Skin epidermis (tissue), 12 donors: ENCODE results near the gene PAPOLA.
"Not testable (repeated sequence)": the region's sequence is repeated elsewhere in the genome, so short reads cannot be mapped to it uniquely, and the experiment has no call there.

Source experiments
- H3K27ac ChIP-seq, 21 experiments: fragments of 200-600 bp; sonication (generic) in 11 of 21; one replicate each; pipeline ENCODE4 v1.5.0; 2020; ENCODE audit warnings: mild to moderate bottlenecking in 3 of 21, inconsistent platforms in 2 of 21, moderate library complexity in 2 of 21
- H3K4me3 ChIP-seq, 7 experiments: fragments of 200-600 bp; sonication (generic) in 2 of 7; one replicate each; pipeline ENCODE4 v1.5.0; 2020; ENCODE audit warnings: inconsistent platforms in 2 of 7, mild to moderate bottlenecking in 2 of 7, moderate library complexity in 1 of 7

The PAPOLA gene

DNA sequence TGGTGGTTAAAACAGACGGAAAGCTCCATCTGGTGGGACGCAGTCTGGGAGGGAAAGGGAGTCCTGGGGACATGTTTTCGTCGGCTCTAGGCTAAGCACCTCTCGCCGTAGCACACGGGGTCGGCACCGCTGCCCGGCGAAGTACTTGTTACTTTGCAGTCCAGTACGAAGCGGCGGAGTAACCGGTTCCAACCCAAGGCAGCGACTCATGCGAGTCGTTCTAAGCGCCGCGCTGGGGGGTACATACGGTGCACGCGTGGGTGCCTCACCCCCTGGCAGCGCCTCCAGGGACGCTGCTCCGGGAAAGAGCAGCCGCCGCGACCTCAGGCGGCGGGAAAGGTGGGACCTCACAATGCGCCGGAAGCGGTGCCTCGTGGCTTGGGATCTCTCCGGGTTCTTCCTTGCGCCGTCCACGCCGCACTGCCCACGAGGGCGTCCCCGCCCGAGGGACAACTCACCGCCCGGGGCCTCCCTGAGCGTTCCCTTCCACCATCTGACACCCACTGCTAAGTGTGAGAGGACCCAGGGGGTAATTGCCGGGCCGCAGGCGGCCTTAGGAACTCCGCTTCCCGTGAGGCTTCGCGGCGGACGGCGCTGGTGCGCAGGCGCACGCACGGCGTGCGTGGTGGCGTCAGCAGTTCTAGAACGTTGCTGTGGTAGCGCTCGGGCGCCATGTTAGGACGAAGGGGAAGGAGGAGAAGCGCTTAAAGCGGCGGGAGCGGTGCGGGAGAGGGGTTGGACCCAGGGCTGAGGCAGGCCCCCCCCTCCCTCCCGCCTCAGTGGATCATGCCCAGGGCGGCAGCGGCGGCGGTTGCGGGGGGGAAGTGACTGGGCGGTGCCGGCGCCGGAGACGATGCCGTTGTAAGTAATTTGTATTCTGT lies at the start of gene PAPOLA:
Gene PAPOLA, plus strand, starts transcription at position 643 of the 881 bp plus-strand sequence. Its CDS starts 211 bp downstream, at position 854.
- Histone ChIP-seq H3K27ac (peak within 1 kb of the TSS; percentile 89 to 100 (median 98)), H3K4me3 (peak within 1 kb of the TSS; percentile 65 to 96 (median 88))

DNA sequence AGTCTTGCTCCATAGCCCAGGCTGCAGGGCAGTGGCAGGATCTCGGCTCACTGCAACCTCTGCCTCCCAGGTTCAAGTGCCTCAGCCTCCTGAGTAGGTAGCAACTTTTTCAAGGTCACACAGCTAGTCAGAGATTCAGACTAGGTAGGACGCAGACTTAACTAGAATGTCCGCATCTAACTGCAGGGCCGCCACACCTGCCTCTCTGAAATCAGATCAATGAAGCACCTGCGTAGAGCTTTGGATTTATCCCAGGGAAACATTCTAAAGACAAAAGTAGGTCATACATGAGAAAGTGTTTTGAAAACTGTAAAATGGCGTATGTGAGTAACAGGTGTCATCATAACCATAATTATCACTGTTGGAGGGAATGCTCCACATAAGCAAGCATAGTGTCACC lies 49.5 kb upstream of the PAPOLA start:
- Histone ChIP-seq H3K27ac (no peak overlapping the region), H3K4me3 (no peak overlapping the region)

DNA sequence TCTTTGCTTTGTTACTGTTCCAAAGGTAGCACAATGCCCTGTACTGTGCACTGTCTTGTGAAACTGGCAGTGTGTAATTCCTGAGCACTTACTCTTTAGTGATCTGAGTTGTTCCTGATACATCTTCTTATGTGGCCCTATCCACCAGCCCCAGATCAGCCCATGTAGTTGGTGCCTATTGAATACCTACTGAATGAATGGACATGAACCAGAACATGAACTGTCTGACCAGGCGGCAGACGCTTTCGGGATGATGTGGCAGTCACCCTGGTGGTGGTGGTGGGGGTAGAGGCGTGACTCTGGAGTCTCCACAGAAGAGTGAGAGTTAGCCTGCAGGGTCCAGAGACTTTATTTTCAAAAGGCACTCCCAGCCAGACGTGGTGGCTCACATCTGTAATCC lies 46.6 kb upstream of the PAPOLA start:
- Histone ChIP-seq H3K4me3 (no peak overlapping the region), H3K27ac (no peak overlapping the region)

DNA sequence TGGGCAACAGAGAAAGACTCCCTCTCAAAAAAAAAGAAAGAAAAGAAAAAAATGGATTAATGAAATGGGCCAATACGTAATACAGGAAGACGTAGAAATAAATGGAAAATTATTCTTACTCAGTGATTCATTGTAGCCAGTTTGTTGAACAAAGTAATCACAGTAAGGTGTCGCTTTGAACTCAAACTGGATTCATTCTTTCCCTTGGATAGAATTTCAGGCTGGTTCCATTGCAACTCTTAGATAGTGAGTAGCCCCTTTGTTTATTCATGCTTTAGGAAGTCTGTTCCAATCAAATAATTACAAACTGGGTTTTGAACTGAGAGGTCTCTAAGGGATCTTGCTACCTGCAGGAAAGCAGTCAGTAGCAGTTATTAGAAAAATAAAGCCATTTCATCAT lies 42.3 kb upstream of the PAPOLA start:
- H3K27ac ChIP-seq, result no peak overlapping the region
- no peak overlapping the region for H3K4me3 ChIP-seq

DNA sequence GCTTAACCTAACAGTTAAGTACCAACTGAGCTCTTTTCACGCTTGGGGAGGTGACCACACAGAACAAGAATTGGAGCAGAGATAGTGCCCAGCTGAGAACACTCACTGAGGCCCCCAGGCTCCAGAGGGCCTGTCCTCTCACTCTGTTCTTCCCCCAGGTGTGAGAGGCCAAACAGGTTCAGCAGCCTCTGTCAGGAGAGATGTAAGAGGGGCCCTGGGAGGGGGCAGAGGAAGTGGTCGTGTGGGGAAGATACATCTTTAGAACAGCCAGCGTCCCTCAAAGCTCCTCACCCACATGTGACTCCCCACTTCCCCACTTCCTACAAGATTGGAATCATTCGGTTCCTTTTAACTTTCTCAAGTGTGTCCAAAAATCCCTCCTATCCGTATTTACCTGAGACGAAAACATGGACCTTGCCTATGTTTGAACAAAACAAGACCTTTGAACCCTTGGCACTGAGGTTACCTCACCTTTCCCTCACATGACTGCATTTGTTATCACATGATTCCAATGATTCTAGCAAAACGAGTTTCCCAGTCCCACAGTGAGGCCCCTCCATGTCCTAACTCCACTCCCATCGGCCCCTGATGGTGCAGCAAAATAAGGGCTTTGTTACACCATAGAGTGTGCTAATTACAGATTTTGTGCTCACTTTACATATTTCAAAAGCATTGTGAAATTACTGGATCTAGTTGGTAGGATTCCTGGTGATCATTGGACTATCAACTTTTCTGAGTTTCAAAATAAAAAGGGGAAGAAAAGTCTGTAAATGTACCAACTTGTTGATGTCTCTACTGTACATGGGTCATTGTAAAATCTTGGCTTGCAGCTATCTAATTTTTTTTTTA lies 40.0 kb upstream of the PAPOLA start:
- H3K4me3 ChIP-seq, result no peak overlapping the region
- no peak overlapping the region for H3K27ac ChIP-seq

DNA sequence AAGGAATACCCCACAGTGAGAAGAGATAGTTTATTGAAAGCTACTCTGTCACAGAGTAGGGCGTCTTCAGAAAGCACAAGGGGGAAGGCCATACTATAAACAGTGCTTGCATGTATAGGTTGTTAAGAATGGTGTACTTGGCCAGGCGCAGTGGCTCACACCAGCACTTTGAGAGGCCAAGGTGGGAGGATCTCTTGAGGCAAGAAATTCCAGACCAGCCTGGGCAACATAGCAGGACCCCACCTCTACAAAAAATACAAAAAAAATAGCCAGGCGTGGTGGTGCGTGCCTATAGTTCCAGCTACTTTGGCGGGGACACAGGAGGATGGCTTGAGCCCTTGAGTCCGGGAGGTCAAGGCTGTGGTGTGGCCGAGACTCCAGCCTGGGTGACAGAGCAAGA lies 38.0 kb upstream of the PAPOLA start:
- Histone ChIP-seq H3K4me3 (no peak overlapping the region), H3K27ac (no peak overlapping the region)

DNA sequence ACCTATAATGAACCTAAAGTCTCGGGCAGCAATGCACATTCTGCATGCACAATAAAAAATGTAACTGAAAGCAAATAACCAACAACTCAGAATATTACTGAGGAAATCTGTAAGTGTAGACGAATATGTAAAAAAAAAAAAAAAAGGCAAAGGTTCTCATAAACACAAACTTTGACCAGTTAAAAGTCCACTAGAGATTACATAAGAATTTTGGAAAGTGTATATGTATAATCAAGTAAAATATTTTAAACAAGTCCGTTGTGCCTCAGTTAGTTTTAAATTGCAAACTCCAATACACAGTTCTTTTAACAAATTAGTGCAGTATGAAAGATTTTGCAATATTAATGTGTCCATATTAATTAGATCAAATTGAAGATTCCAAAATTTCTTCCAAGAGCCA lies 35.3 kb upstream of the PAPOLA start:
- Histone ChIP-seq H3K4me3 (no peak overlapping the region), H3K27ac (no peak overlapping the region)

DNA sequence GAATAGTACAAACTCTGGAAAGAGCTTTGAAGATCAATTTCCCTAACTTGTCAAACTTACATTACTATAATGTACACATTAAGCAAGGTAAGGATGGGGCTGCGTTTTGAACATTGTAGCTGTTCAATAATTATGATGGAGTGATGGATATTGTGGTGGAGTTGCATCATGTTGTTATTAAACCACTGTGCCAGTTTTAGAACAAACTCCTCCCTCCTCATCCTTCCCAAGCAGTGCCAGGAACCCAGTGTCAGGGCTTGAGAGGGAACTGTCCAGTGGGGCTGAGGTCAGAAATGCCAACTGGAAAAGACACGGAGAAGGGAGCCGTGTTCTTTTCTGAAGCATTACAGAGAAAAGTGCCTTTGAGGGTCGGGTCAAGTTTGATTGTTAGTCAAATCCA lies 31.9 kb upstream of the PAPOLA start:
- H3K4me3 ChIP-seq, result no peak overlapping the region
- no peak overlapping the region for H3K27ac ChIP-seq

DNA sequence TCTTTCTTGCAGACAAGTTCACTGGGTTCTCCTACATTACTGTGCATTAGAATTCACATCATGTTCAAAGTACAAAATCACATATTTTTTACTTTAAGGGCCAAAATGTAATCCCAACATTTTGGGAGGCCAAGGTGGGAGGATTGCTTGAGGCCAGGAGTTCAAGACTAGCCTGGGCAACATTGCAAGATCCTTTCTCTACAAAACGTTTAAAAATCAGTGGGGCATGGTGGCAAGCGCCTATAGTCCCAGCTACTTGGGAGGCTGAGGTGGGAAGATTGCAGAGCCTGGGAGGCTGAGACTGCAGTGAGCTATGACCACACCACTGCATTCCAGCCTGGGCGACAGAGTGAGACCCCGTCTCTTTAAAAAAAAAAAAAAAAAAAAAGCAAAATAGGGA lies 31.2 kb upstream of the PAPOLA start:
- not testable (repeated sequence) for H3K4me3 ChIP-seq, H3K27ac ChIP-seq

DNA sequence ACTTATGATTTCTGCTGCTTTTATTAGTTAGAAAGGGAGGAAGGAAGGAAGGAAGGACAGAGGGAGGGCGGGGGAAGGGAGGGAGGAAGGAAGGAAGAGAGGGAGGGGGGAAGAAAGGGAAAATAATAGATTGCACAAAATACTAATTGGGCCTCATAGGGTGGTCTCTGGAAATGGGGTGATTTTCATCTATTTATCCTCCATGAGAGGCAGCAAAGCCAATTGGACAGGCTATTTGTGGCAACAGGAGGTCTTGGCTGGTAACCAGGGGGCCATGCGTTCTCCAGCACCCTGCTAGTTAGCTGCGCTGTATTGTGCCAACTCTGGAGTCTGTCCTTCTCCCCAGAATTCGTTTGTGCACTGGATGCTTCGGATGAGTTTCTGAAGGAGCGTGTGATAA lies 24.1 kb upstream of the PAPOLA start:
- Histone ChIP-seq H3K27ac (no peak overlapping the region), H3K4me3 (no peak overlapping the region)

DNA sequence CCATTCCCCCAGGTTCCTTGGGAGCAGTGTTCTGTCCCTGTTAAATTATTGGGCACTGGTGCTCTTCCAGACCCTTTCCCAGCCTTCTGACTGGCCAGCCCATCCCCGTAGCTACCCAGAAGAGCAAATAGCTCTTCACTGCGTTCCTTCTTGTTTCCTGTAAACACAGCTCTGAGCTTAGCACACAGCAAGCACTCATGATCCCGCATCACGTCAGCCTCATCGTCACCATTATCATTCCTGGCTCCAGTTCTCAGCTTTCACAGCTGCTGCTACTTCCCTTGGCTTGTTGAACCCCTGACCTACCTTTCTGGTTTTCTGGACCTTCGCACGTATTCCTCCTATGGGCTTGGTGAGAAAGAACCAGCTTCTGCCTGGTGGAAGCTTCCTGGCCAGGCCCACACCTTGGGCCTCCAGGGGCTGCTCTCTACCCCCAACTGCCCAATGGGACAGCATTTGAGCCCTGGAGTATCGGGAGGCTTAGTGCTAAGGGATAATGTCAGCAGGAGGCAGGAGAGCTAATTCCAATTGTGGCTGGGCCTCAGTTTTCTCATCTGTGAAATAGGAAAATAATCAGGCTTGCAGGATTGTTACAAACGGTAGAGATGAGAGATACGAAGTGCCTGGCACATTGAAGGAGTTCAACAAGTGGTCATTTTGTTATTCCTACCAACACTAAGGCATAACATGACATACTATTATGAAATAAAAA lies 22.6 kb upstream of the PAPOLA start:
- Histone ChIP-seq H3K27ac (no peak overlapping the region), H3K4me3 (no peak overlapping the region)

DNA sequence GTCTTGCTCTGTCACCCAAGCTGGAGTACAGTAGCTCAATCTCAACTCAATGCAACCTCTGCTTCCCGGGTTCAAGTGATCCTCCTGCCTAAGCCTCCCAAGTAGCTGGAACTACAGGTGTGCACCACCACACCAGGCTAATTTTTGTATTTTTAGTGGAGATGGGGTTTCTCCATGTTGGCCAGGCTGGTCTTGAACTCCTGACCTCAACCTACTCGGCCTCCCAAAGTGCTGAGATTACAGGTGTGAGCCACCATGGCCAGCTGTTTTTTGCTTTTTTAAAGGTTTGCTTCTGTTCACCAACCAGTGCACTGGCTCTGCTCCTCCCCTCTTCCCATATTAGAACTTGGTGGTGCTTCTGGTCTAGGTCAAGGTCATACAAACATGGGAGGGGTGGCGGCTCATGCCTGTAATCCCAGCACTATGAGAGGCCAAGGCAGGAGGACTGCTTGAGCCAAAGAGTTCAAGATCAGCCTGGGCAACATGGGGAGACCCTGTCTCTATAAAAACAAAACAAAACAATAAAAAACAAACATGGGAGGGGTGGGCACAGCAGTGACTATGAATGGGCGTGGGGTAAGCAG lies 20.4 kb upstream of the PAPOLA start:
- H3K4me3 ChIP-seq, result no peak overlapping the region

DNA sequence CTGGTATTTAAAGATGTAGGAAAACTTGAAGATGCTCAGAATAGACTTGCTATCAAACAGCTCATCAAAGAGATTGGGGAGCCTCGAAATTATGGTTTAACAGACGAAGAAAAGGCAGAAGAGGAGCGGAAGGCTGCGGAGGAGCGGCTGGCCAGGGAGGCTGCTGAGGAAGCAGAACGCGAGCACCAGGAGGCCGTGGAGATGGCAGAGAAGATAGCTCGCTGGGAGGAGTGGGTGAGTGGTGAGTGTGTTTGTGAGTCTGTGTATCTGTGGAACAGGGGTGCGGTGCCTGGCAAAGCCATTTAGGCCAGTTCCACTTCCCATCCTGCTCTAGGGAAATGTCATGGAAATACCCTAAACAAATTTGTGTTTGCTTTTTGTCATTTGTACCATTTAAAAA lies 19.2 kb upstream of the PAPOLA start:
- no peak overlapping the region for H3K27ac ChIP-seq
- H3K4me3 ChIP-seq, result no peak overlapping the region

More for the DNA sequence above, 20.4 kb upstream of the PAPOLA start:
- H3K27ac ChIP-seq, result no peak overlapping the region

DNA sequence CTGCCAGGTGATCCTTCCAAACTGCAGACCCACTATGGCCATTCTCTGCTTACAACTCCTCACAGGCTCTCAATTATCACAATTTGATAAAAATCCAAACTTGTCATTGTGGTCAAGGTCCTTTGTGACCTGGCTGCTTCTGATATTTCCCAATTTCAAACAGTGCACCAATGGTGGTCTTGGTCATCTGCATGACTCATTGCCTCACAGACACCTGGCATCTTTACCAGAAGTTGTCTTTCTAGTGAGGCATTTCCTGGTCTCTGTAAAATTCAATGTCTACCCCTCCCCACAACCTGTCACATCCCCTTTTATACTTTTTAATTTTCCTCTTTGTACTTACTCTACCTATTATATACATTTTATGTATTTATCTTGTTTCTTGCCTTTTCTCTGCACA lies 17.8 kb upstream of the PAPOLA start:
- no peak overlapping the region for H3K4me3 ChIP-seq

DNA sequence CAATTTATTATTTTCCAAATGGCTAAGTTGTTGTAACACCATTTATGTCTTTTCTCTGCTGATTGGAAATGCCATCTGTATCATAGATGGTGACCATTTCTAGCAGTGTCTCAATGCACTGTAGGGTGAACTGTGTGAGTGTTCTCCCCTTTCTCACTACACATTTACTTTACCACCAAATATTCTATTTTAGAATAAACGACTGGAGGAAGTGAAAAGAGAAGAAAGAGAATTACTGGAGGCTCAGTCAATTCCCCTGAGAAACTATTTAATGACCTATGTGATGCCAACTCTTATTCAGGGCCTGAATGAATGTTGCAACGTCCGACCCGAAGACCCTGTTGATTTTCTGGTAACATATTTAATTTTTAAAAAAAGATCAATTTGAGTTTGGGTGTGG lies 15.5 kb upstream of the PAPOLA start:
- Histone ChIP-seq H3K4me3 (no peak overlapping the region), H3K27ac (no peak overlapping the region)

More for the DNA sequence above, 17.8 kb upstream of the PAPOLA start:
- no peak overlapping the region for H3K27ac ChIP-seq

DNA sequence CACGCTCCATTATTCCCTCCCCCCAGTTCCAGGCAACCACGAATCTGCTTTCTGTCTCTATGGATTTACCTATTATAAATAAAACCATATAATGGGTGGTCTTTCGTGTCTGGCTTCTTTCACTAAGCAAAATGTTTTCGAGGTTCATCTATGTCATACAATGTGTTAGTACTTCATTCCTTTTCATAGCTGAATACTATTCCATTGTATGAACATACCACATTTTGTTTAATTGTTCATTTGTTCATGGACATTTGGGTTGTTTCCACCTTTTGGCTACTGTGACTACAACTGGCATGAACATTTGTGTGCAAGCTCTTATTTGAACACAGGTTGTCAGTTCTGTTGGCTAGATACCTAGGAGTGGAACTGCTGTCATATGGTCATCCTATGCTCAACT lies 12.9 kb upstream of the PAPOLA start:
- no peak overlapping the region for H3K27ac ChIP-seq

DNA sequence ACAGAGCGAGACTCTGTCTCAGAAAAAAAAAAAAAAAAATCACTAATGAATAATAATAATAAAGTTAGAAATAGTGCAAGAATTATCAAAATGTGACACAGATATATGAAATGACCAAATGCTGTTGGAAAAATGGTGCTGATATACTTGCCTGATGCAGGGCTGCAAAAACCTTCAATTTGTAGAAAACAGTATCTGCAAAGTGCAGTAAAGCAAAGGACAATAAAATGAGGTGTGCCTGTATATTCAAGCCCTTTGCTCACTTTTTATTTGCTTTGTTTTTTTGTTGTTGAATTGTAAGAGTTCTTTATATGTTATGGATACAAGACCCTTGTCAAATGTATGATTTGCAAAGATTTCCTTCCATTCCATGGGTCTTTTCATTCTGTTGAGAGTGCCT lies 9.0 kb upstream of the PAPOLA start:
- H3K27ac ChIP-seq, result no peak overlapping the region
- no peak overlapping the region for H3K4me3 ChIP-seq

More for the DNA sequence above, 12.9 kb upstream of the PAPOLA start:
- H3K4me3 ChIP-seq, result no peak overlapping the region

DNA sequence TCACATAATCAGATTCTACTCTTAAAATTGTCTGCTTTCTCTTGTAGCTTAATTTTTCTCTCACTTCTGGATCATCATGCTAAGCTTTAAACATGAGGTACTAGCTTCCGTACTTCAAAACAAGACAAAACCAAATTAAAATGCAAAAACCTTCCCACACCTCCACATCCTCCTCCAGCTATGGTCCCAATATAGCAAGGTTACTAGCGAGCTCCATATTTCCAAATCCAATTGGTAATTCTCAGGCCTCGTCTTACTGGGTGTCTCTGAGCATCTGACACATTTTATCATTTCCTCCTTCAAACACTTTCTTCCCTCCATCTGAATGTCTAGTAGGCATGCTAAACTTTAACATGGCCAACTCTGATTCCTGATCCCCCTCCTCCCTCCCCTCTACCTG lies 7.9 kb upstream of the PAPOLA start:
- Histone ChIP-seq H3K27ac (no peak overlapping the region), H3K4me3 (no peak overlapping the region)

DNA sequence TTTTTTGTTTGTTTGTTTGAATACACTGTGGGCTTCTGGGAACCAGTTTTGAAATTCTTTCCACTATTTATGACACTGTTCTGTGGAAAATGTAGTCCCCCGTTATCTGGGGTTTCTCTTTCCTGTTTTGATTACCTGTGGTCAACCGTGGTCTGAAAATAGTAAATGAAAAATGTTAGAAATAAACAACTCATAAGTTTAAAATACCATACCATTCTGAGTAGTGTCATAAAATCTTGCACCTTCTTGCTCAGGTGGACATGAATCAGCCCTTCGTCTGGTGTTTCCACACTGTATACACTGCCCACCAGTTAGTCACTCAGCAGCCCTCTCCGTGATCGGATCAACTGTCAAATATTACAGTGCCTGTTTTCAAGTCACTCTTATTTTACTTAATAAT lies 5.1 kb upstream of the PAPOLA start:
- Histone ChIP-seq H3K4me3 (no peak overlapping the region), H3K27ac (no peak overlapping the region)

DNA sequence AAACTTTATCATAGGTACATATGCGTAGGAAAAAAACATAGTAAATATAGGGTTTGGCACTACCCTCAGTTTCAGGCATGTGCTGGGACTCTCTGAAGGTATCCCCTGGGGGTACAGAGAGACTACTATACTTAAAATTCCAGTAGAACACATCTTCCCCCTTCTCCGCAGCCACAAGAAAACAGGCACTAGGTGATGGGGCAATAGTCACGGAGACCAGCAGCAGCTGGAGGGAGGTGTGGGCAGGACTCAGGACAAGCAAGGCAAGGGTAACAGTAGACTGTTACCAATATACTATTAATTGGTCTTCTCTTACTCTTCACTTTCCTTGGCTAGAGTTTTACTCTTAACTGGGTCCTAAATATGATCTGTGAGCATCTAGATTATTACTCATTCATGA lies 4.6 kb upstream of the PAPOLA start:
- no peak overlapping the region for H3K27ac ChIP-seq
- no peak overlapping the region for H3K4me3 ChIP-seq
